Activated CD8-positive, alpha-beta memory T cell treated with anti-CD3 and anti-CD28 coated beads, Interleukin-2, amount 50 U/mL, for 48 hours (primary cell): ENCODE measurements around the gene TRPM1.

Experiments used
- DNase-seq: peaks from one replicate; pipeline ENCODE4 v3.0.0-alpha.2; 2020

Gene TRPM1

GRCh38 chr15:31013863-31014607 lies 87.5 kb downstream of the TRPM1 start:
- no peak for DNase-seq

GRCh38 chr15:31012455-31012854 lies 89.1 kb downstream of the TRPM1 start:
- no peak for DNase-seq

GRCh38 chr15:31010036-31010435 lies 91.5 kb downstream of the TRPM1 start:
- no peak for DNase-seq

- DNase-seq: no peak
These were observed 95.9 kb downstream of the TRPM1 start for GRCh38 chr15:31005660-31006059.

- no peak for DNase-seq
These were observed 97.2 kb downstream of the TRPM1 start for GRCh38 chr15:31004220-31004733.

GRCh38 chr15:31001702-31002101 lies 99.8 kb downstream of the TRPM1 start:
- DNase-seq: no peak

GRCh38 chr15:30999729-31000128 lies 101.8 kb downstream of the TRPM1 start:
- DNase-seq: no peak

- no peak for DNase-seq
These were observed 104.3 kb downstream of the TRPM1 start for GRCh38 chr15:30997270-30997669.

GRCh38 chr15:30992249-30992864 lies 109.2 kb downstream of the TRPM1 start:
- no peak for DNase-seq

- peak; percentile 87 for DNase-seq
These were observed 110.0 kb downstream of the TRPM1 start, which contains the start of gene MTMR10 for GRCh38 chr15:30991255-30992235. TSS of gene MTMR10 (minus strand) at chr15:30991628. CDS start at chr15:30991506, 122 bp downstream.

GRCh38 chr15:30990446-30991254 lies 110.9 kb downstream of the TRPM1 start:
- no peak for DNase-seq

- DNase-seq: no peak
These were observed 111.5 kb downstream of the TRPM1 start for GRCh38 chr15:30990036-30990435.

GRCh38 chr15:30985081-30985531 lies 116.4 kb downstream of the TRPM1 start:
- no peak for DNase-seq

- no peak for DNase-seq
These were observed 117.0 kb downstream of the TRPM1 start for GRCh38 chr15:30984542-30984941.

GRCh38 chr15:30984118-30984517 lies 117.4 kb downstream of the TRPM1 start:
- DNase-seq: no peak

- DNase-seq: no peak
These were observed 122.1 kb downstream of the TRPM1 start for GRCh38 chr15:30979457-30979856.

GRCh38 chr15:30978328-30978727 lies 123.2 kb downstream of the TRPM1 start:
- no peak for DNase-seq

- DNase-seq: no peak
These were observed 127.4 kb downstream of the TRPM1 start for GRCh38 chr15:30974112-30974511.

GRCh38 chr15:30973379-30973778 lies 128.1 kb downstream of the TRPM1 start:
- no peak for DNase-seq

- DNase-seq: no peak
These were observed 131.8 kb downstream of the TRPM1 start for GRCh38 chr15:30969724-30970123.

GRCh38 chr15:30963681-30964080 lies 137.8 kb downstream of the TRPM1 start:
- no peak for DNase-seq

GRCh38 chr15:30962659-30963058 lies 138.9 kb downstream of the TRPM1 start:
- DNase-seq: no peak
